K562 (cell line): Measurements from ENCODE around the gene DOCK6. TPM values are rescaled to one million over a fixed set of nuclear protein-coding genes. Genes with fewer than 3 reads are reported as not detected.

Experiments used
- ATAC-seq: fragments of 200-7000 bp; cut with Tn5 transposase; 3 replicates; pipeline ENCODE4 v1.9.1; 2020; ENCODE audit warnings: moderate library complexity
- BruUV-seq: library from RNA; stranded (reverse); fragments of 400-500 nt; replicated peaks from 2 replicates; lab custom pipeline; 2021; lab: Mats Ljungman, UMichigan
- CTCF ChIA-PET: fragments of 300-600 bp; formaldehyde crosslinking; extraction: SDS; loops from one replicate; lab custom pipeline; 2021; ENCODE audit warnings: low intra/inter-chr PET ratio; lab: Yijun Ruan, JAX
- POLR2A ChIA-PET: fragments of 300-600, 350-650 bp; sonication (Branson Sonifier 250); formaldehyde crosslinking; extraction: SDS; loops from one replicate; lab custom pipeline; 2021; ENCODE audit warnings: antibody characterized with exemption, inconsistent platforms; lab: Yijun Ruan, JAX
- DNase-seq, 4 experiments: peaks; one replicate each; pipeline versions ENCODE4 v3.0.0 to v3.0.0-alpha.2; 2011 to 2018; ENCODE audit warnings: low spot score in 3 of 4, mixed read lengths in 3 of 4; ENCODE audit errors: extremely low read depth in 1 of 4
- FAIRE-seq: peaks from 2 replicates; lab custom pipeline; 2011; peaks lifted over from hg19 to GRCh38; lab: Jason Lieb, UNC
- H2AFZ ChIP-seq: 2 replicates; pipeline ENCODE4 v1.6.0; 2011; ENCODE audit warnings: low read depth, low read length, control low read depth, inconsistent platforms
- H3K27ac ChIP-seq: fragments of 200-600 bp; 3 replicates; pipeline ENCODE4 v1.8.0; 2011; ENCODE audit warnings: low read depth, mild to moderate bottlenecking, control low read depth, inconsistent platforms, low read length, moderate library complexity, mixed read lengths; ENCODE audit errors: extremely low read depth
- H3K27me3 ChIP-seq, 2 experiments: fragments of 300-600 bp in 1 of 2; 2 replicates in 1 of 2; 3 replicates in 1 of 2; pipeline versions ENCODE4 v1.6.0 to v1.8.0; 2011; ENCODE audit warnings: inconsistent platforms in 2 of 2, low read length in 2 of 2, mild to moderate bottlenecking in 1 of 2, mixed read lengths in 1 of 2, moderate library complexity in 1 of 2; ENCODE audit not compliant: control insufficient read depth in 2 of 2, insufficient read depth in 2 of 2
- H3K36me3 ChIP-seq: fragments of 300-600 bp; 3 replicates; pipeline ENCODE4 v1.8.0; 2011; ENCODE audit warnings: mild to moderate bottlenecking, low read length, inconsistent platforms; ENCODE audit not compliant: control insufficient read depth, insufficient read depth
- H3K4me1 ChIP-seq, 2 experiments: fragments of 200-600 bp in 1 of 2; replicated peaks in 1 of 2; 2 replicates in 1 of 2; 3 replicates in 1 of 2; pipeline versions ENCODE4 v1.5.1 to v1.8.0; 2011; ENCODE audit warnings: inconsistent platforms in 2 of 2, low read length in 2 of 2, mild to moderate bottlenecking in 1 of 2, mixed read lengths in 1 of 2, moderate library complexity in 1 of 2; ENCODE audit not compliant: control insufficient read depth in 2 of 2, insufficient read depth in 2 of 2
- H3K4me2 ChIP-seq: 2 replicates; pipeline ENCODE4 v1.6.1; 2011; ENCODE audit warnings: low read length, control low read depth, inconsistent platforms, mixed read lengths; ENCODE audit not compliant: insufficient read depth
- H3K4me3 ChIP-seq: fragments of 200-600 bp; sonication (generic), shearing (Covaris generic); 2 replicates; pipeline ENCODE4 v1.5.1; 2016; ENCODE audit warnings: control low read depth, inconsistent platforms
- H3K79me2 ChIP-seq: fragments of 200-600 bp; 3 replicates; pipeline ENCODE4 v1.8.0; 2011; ENCODE audit warnings: low read length, inconsistent platforms; ENCODE audit not compliant: control insufficient read depth, insufficient read depth
- H3K9ac ChIP-seq, 2 experiments: 2 replicates each; pipeline versions ENCODE4 v1.6.0 to v1.6.1; 2011; ENCODE audit warnings: low read depth in 2 of 2, low read length in 2 of 2, control low read depth in 1 of 2, inconsistent platforms in 1 of 2, mild to moderate bottlenecking in 1 of 2, mixed read lengths in 1 of 2; ENCODE audit not compliant: insufficient read depth in 1 of 2
- H3K9me1 ChIP-seq: one replicate; pipeline ENCODE4 v1.6.0; 2011; ENCODE audit warnings: inconsistent platforms, mild to moderate bottlenecking, low read length, moderate library complexity; ENCODE audit not compliant: control insufficient read depth, insufficient read depth
- H3K9me3 ChIP-seq: replicated peaks from 2 replicates; pipeline ENCODE4 v1.5.1; 2011; ENCODE audit warnings: low read depth, low read length, inconsistent platforms; ENCODE audit not compliant: control insufficient read depth, insufficient read depth
- H4K20me1 ChIP-seq: replicated peaks from 2 replicates; pipeline ENCODE4 v1.6.1; 2011; ENCODE audit warnings: low read length, inconsistent platforms, mixed read lengths; ENCODE audit not compliant: control insufficient read depth, insufficient read depth
- CBFA2T2 ChIP-seq: fragments of 450-650 bp; conservative IDR thresholded peaks from 2 replicates; pipeline ENCODE4 v1.6.1; 2017; ENCODE audit warnings: mild to moderate bottlenecking
- CREB3L1 ChIP-seq: fragments of 450-650 bp; IDR thresholded peaks from 2 replicates; pipeline ENCODE4 v1.6.1; 2014; ENCODE audit warnings: low read depth, mild to moderate bottlenecking, moderate library complexity, borderline replicate concordance
- ESRRB ChIP-seq: fragments of 250-450 bp; sonication (Bioruptor Pico); IDR thresholded peaks from 2 replicates; pipeline ENCODE4 v1.5.0; 2020; ENCODE audit warnings: mild to moderate bottlenecking, moderate library complexity, borderline replicate concordance
- FOXA1 ChIP-seq: fragments of 450-650 bp; IDR thresholded peaks from 2 replicates; pipeline ENCODE4 v1.6.1; 2016; ENCODE audit warnings: mild to moderate bottlenecking, borderline replicate concordance
- JUND ChIP-seq, 2 experiments: IDR thresholded peaks; 2 replicates in 1 of 2; 3 replicates in 1 of 2; pipeline ENCODE4 v1.6.1; 2011; ENCODE audit warnings: borderline replicate concordance in 2 of 2, low read depth in 2 of 2, low read length in 2 of 2, improper control_type of control experiment in 1 of 2, missing biosample characterization in 1 of 2, missing genetic modification characterization in 1 of 2, missing genetic modification reagents in 1 of 2
- NEUROD1 ChIP-seq: fragments of 150-350 bp; IDR thresholded peaks from 2 replicates; pipeline ENCODE4 v1.6.1; 2014; ENCODE audit warnings: borderline replicate concordance, low read length, low read depth; ENCODE audit not compliant: partially characterized antibody
- NUFIP1 ChIP-seq: fragments of 450-650 bp; IDR thresholded peaks from 2 replicates; pipeline ENCODE4 v1.6.1; 2018; ENCODE audit not compliant: partially characterized antibody
- PBX2 ChIP-seq, 2 experiments: IDR thresholded peaks in 1 of 2; conservative IDR thresholded peaks in 1 of 2; 2 replicates each; pipeline ENCODE4 v1.6.1; 2016; ENCODE audit warnings: low read depth in 2 of 2, mild to moderate bottlenecking in 1 of 2, missing compliant biosample characterization in 1 of 2, missing genetic modification characterization in 1 of 2, moderate library complexity in 1 of 2
- SREBF2 ChIP-seq: sonication (generic); formaldehyde crosslinking; IDR thresholded peaks from 2 replicates; pipeline ENCODE4 v1.4.0; 2020; ENCODE audit warnings: mild to moderate bottlenecking, missing genetic modification reagents
- TCF3 ChIP-seq: sonication (generic); formaldehyde crosslinking; IDR thresholded peaks from 2 replicates; pipeline ENCODE4 v1.4.0; 2020; ENCODE audit warnings: mild to moderate bottlenecking, missing genetic modification reagents
- ZBTB26 ChIP-seq: fragments of 450-650 bp; formaldehyde crosslinking; IDR thresholded peaks from 2 replicates; pipeline ENCODE4 v1.4.0; 2022; ENCODE audit warnings: missing genetic modification characterization
- ZNF644 ChIP-seq: fragments of 200-800 bp; sonication (Bioruptor generic); IDR thresholded peaks from 2 replicates; pipeline ENCODE4 v1.6.1; 2016; ENCODE audit warnings: low read depth, missing genetic modification characterization, missing compliant biosample characterization
- WGBS: fragments of 100-300 bp; shearing (Covaris generic); methylation state at CpG from one replicate; pipeline ENCODE4 v1.1.6; 2016; ENCODE audit warnings: low coverage, mixed read lengths; ENCODE audit not compliant: insufficient coverage; ENCODE audit errors: missing lambda C conversion rate; 5-methylcytosine and 5-hydroxymethylcytosine counted together
- in situ Hi-C: fragments of 300-500 bp; cut with MboI; formaldehyde crosslinking; loops from 4 replicates; pipeline ENCODE4 v1.15.0; 2018; ENCODE audit warnings: inconsistent platforms, mixed read lengths
- intact Hi-C: fragments of 100-400 bp; cut with micrococcal nuclease; formaldehyde crosslinking; loops from 2 replicates; pipeline ENCODE4 v1.14.2; 2022
- polyA plus RNA-seq, 8 experiments: library from polyadenylated mRNA; depleted of rRNA in 4 of 8; stranded (reverse) in 5 of 8; unstranded in 3 of 8; fragments of >200 nt; fragmentation: Nextera tagmentation in 2 of 8; fragmentation: Illumina TruSeq in 1 of 8; extraction: Ambion mirVana in 2 of 8; extraction: Trizol in 1 of 8; gene quantifications; 2 replicates each; pipeline versions ENCODE4 v1.2.1 to v1.2.3, GENCODE V29; 2011 to 2014; ENCODE audit warnings: inconsistent platforms in 1 of 8, missing spikeins in 1 of 8
- total RNA-seq, 7 experiments: library from RNA; depleted of rRNA in 6 of 7; stranded (reverse); fragments of >200 nt in 6 of 7; fragmentation: Illumina TruSeq in 2 of 7; extraction: Trizol in 2 of 7; gene quantifications; 2 replicates each; pipeline versions ENCODE4 v1.2.1 to v1.2.3, GENCODE V29; 2011 to 2021; ENCODE audit warnings: low replicate concordance in 1 of 7

DOCK6 gene
- total and polyA plus RNA-seq, 9 of the 15 experiments (the other 6 are each of a cell fraction or from before 2014, with no cell fraction given), result 0.35 to 19.3 (median 3.8) TPM

GRCh38 chr19:11240008-11240444, 22.3 kb downstream of the DOCK6 start:
- no peaks in the 10 kb centered on the region for H3K9me3 ChIP-seq
- in situ Hi-C loops, result no loop called here
- H3K27me3 ChIP-seq, result no peaks in the 10 kb centered on the region
- no peak overlapping the region for H2AFZ ChIP-seq
- H3K27ac ChIP-seq, result no peak overlapping the region
- FAIRE-seq, result no peak
- H3K4me1 ChIP-seq, result peaks cover 0 to 41% of the 10 kb centered on the region in 2 experiments; a peak in 2 of 5 replicates
- H3K9me1 ChIP-seq, result no peaks in the 10 kb centered on the region
- H3K36me3 ChIP-seq, result no peaks in the 10 kb centered on the region
- no peak overlapping the region for H3K9ac ChIP-seq
- CTCF ChIA-PET, result no interaction called here
- H3K4me2 ChIP-seq, result no peak overlapping the region
- POLR2A ChIA-PET, result interaction anchor here (0.6 to 1.1 kb wide), 2 partner anchors 10 to 147 kb away, joined by 3 read pairs; no protein-coding TSS in a partner anchor
- H3K4me3 ChIP-seq, result no peak overlapping the region
- no TSS peak for BruUV-seq
- intact Hi-C loops, result no loop called here
- 59% methylated on average over 8 of the region's 8 CpGs for WGBS
- no peaks in the 10 kb centered on the region for H4K20me1 ChIP-seq
- no peak for DNase-seq
- no peaks in the 10 kb centered on the region for H3K79me2 ChIP-seq
- no peak for ATAC-seq
- TF ChIP-seq TCF3, result no peak
- TF ChIP-seq FOXA1, result no peak
- no peak for TF ChIP-seq PBX2 (CRISPR knock-in tag; IDR thresholded peaks at IDR 0.05; ENCODE audit: low read depth)
- TF ChIP-seq PBX2 (tag; conservative IDR thresholded peaks at IDR 0.05; ENCODE audit: low read depth), result no peak
- no peak for TF ChIP-seq JUND (IDR thresholded peaks at IDR 0.05; ENCODE audit: borderline replicate concordance, low read depth, low read length)
- TF ChIP-seq JUND (tag; IDR thresholded peaks at IDR 0.05; ENCODE audit: borderline replicate concordance, low read depth, low read length), result no peak
- TF ChIP-seq ESRRB (CRISPR knock-in tag), result no peak
- no peak for TF ChIP-seq ZBTB26 (CRISPR knock-in tag)
- no peak for TF ChIP-seq CREB3L1
- no peak for TF ChIP-seq ZNF644 (tag)
- no peak for TF ChIP-seq NEUROD1
- TF ChIP-seq CBFA2T2, result no peak
- no peak for TF ChIP-seq SREBF2 (CRISPR knock-in tag)
- TF ChIP-seq NUFIP1, result no peak
